K562 (cell line): ENCODE measurements around the gene EMC9. TPM values are rescaled to one million over a fixed set of nuclear protein-coding genes. Genes with fewer than 3 reads are reported as not detected.

ENCODE experiments used
- ASH1L ChIP-seq: fragments of 450-650 bp; IDR thresholded peaks from 2 replicates; pipeline ENCODE4 v1.6.1; 2018; ENCODE audit warnings: borderline replicate concordance, mild to moderate bottlenecking, low read depth; ENCODE audit not compliant: partially characterized antibody
- CC2D1A ChIP-seq: fragments of 450-650 bp; IDR thresholded peaks from 2 replicates; pipeline ENCODE4 v1.6.1; 2017; ENCODE audit warnings: mild to moderate bottlenecking
- E2F4 ChIP-seq: sonication (generic); formaldehyde crosslinking; IDR thresholded peaks from 2 replicates; pipeline ENCODE4 v1.8.0; 2022; ENCODE audit warnings: mild to moderate bottlenecking, low read depth, missing genetic modification reagents
- GABPA ChIP-seq: fragments of 200-800 bp; sonication (Bioruptor generic); conservative IDR thresholded peaks from 2 replicates; pipeline ENCODE4 v1.6.1; 2016; ENCODE audit warnings: low read depth, missing genetic modification characterization, missing compliant biosample characterization
- KDM1A ChIP-seq, 2 experiments: fragments of 450-650 bp; IDR thresholded peaks; 2 replicates each; pipeline ENCODE4 v1.6.1; 2016; ENCODE audit warnings: mild to moderate bottlenecking in 2 of 2
- KDM2B ChIP-seq: fragments of 250-450 bp; sonication (Bioruptor Pico); IDR thresholded peaks from 2 replicates; pipeline ENCODE4 v1.8.0; 2021; ENCODE audit warnings: mild to moderate bottlenecking, moderate library complexity
- KLF13 ChIP-seq: fragments of 450-650 bp; IDR thresholded peaks from 2 replicates; pipeline ENCODE4 v1.6.1; 2016; ENCODE audit warnings: missing genetic modification characterization, low read depth, mild to moderate bottlenecking, missing compliant biosample characterization, moderate library complexity, borderline replicate concordance
- MYBL2 ChIP-seq, 2 experiments: fragments of 450-650 bp in 1 of 2; sonication (generic) in 1 of 2; formaldehyde crosslinking in 1 of 2; IDR thresholded peaks; 2 replicates each; pipeline versions ENCODE4 v1.6.1 to v1.8.1; 2017 to 2022; ENCODE audit warnings: borderline replicate concordance in 1 of 2, inconsistent platforms in 1 of 2, low read depth in 1 of 2, mild to moderate bottlenecking in 1 of 2, missing genetic modification reagents in 1 of 2, moderate library complexity in 1 of 2
- PHB ChIP-seq: fragments of 250-450 bp; sonication (Bioruptor Pico); IDR thresholded peaks from 2 replicates; pipeline ENCODE4 v1.5.0; 2021
- POLR2AphosphoS2 ChIP-seq: IDR thresholded peaks from 2 replicates; pipeline ENCODE4 v1.6.1; 2012; ENCODE audit warnings: low read length, improper control_type of control experiment
- RAD51 ChIP-seq: fragments of 450-650 bp; IDR thresholded peaks from 2 replicates; pipeline ENCODE4 v1.7.1; 2016; ENCODE audit warnings: low read depth, mild to moderate bottlenecking, borderline replicate concordance
- SP1 ChIP-seq: sonication (generic); formaldehyde crosslinking; IDR thresholded peaks from 2 replicates; pipeline ENCODE4 v1.8.1; 2022; ENCODE audit warnings: mild to moderate bottlenecking, missing genetic modification reagents
- TBP ChIP-seq: optimal IDR thresholded peaks from 2 replicates; pipeline ENCODE3; 2011; ENCODE audit warnings: low read depth, low read length, improper control_type of control experiment
- ZSCAN29 ChIP-seq: fragments of 450-650 bp; IDR thresholded peaks from 2 replicates; pipeline ENCODE4 v1.6.1; 2017
- polyA plus RNA-seq, 8 experiments: library from polyadenylated mRNA; depleted of rRNA in 4 of 8; stranded (reverse) in 5 of 8; unstranded in 3 of 8; fragments of >200 nt; fragmentation: Nextera tagmentation in 2 of 8; fragmentation: Illumina TruSeq in 1 of 8; extraction: Ambion mirVana in 2 of 8; extraction: Trizol in 1 of 8; gene quantifications; 2 replicates each; pipeline versions ENCODE4 v1.2.1 to v1.2.3, GENCODE V29; 2011 to 2014; ENCODE audit warnings: inconsistent platforms in 1 of 8, missing spikeins in 1 of 8
- total RNA-seq, 7 experiments: library from RNA; depleted of rRNA in 6 of 7; stranded (reverse); fragments of >200 nt in 6 of 7; fragmentation: Illumina TruSeq in 2 of 7; extraction: Trizol in 2 of 7; gene quantifications; 2 replicates each; pipeline versions ENCODE4 v1.2.1 to v1.2.3, GENCODE V29; 2011 to 2021; ENCODE audit warnings: low replicate concordance in 1 of 7
- TF ChIP-seq, protein P1 (sequence below): sonication (generic); formaldehyde crosslinking; IDR thresholded peaks from 2 replicates; pipeline ENCODE4 v1.8.0; 2023; ENCODE audit warnings: mild to moderate bottlenecking, missing genetic modification reagents
- TF ChIP-seq, protein P2 (sequence below): IDR thresholded peaks from 2 replicates; pipeline ENCODE4 v1.6.1; 2011; ENCODE audit warnings: borderline replicate concordance, low read depth, mild to moderate bottlenecking, moderate library complexity, low read length; ENCODE audit not compliant: insufficient read depth, poor library complexity, severe bottlenecking
- TF ChIP-seq, protein P3 (sequence below), 2 experiments: fragments of 450-650 bp; IDR thresholded peaks; 2 replicates each; pipeline ENCODE4 v1.6.1; 2016

The EMC9 gene
- total and polyA plus RNA-seq, 9 of the 15 experiments (the other 6 are each of a cell fraction or from before 2014, with no cell fraction given): 3.1 to 13.2 (median 7.8) TPM

GRCh38 chr14:24141097-24141880, at the start of gene EMC9 (continued):
- TF ChIP-seq, protein P1, sequence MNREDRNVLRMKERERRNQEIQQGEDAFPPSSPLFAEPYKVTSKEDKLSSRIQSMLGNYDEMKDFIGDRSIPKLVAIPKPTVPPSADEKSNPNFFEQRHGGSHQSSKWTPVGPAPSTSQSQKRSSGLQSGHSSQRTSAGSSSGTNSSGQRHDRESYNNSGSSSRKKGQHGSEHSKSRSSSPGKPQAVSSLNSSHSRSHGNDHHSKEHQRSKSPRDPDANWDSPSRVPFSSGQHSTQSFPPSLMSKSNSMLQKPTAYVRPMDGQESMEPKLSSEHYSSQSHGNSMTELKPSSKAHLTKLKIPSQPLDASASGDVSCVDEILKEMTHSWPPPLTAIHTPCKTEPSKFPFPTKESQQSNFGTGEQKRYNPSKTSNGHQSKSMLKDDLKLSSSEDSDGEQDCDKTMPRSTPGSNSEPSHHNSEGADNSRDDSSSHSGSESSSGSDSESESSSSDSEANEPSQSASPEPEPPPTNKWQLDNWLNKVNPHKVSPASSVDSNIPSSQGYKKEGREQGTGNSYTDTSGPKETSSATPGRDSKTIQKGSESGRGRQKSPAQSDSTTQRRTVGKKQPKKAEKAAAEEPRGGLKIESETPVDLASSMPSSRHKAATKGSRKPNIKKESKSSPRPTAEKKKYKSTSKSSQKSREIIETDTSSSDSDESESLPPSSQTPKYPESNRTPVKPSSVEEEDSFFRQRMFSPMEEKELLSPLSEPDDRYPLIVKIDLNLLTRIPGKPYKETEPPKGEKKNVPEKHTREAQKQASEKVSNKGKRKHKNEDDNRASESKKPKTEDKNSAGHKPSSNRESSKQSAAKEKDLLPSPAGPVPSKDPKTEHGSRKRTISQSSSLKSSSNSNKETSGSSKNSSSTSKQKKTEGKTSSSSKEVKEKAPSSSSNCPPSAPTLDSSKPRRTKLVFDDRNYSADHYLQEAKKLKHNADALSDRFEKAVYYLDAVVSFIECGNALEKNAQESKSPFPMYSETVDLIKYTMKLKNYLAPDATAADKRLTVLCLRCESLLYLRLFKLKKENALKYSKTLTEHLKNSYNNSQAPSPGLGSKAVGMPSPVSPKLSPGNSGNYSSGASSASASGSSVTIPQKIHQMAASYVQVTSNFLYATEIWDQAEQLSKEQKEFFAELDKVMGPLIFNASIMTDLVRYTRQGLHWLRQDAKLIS (CRISPR knock-in tag): no peak
- TF ChIP-seq GABPA (peak; percentile 71), KDM2B (CRISPR knock-in tag) (no peak), RAD51 (peak; percentile 47; the same call in 1 of the 2 replicates), ZSCAN29 (peak; percentile 54; the same call in 1 of the 2 replicates), CC2D1A (peak; percentile 100), PHB (no peak), TBP (peak; percentile 81), MYBL2 (IDR thresholded peaks at IDR 0.05; ENCODE audit: low read depth) (peak; percentile 91), MYBL2 (CRISPR knock-in tag; IDR thresholded peaks at IDR 0.05; ENCODE audit: borderline replicate concordance) (no peak), KDM1A (IDR thresholded peaks at IDR 0.05) (peak; percentile 34 to 73; a peak in 2 of 4 replicates), KLF13 (tag) (no peak), POLR2AphosphoS2 (no peak), ASH1L (peak; percentile 83), SP1 (CRISPR knock-in tag) (peak; percentile 81), E2F4 (CRISPR knock-in tag) (no peak)
- TF ChIP-seq, protein P2, sequence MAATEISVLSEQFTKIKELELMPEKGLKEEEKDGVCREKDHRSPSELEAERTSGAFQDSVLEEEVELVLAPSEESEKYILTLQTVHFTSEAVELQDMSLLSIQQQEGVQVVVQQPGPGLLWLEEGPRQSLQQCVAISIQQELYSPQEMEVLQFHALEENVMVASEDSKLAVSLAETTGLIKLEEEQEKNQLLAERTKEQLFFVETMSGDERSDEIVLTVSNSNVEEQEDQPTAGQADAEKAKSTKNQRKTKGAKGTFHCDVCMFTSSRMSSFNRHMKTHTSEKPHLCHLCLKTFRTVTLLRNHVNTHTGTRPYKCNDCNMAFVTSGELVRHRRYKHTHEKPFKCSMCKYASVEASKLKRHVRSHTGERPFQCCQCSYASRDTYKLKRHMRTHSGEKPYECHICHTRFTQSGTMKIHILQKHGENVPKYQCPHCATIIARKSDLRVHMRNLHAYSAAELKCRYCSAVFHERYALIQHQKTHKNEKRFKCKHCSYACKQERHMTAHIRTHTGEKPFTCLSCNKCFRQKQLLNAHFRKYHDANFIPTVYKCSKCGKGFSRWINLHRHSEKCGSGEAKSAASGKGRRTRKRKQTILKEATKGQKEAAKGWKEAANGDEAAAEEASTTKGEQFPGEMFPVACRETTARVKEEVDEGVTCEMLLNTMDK: peak; percentile 52
- TF ChIP-seq, protein P3, sequence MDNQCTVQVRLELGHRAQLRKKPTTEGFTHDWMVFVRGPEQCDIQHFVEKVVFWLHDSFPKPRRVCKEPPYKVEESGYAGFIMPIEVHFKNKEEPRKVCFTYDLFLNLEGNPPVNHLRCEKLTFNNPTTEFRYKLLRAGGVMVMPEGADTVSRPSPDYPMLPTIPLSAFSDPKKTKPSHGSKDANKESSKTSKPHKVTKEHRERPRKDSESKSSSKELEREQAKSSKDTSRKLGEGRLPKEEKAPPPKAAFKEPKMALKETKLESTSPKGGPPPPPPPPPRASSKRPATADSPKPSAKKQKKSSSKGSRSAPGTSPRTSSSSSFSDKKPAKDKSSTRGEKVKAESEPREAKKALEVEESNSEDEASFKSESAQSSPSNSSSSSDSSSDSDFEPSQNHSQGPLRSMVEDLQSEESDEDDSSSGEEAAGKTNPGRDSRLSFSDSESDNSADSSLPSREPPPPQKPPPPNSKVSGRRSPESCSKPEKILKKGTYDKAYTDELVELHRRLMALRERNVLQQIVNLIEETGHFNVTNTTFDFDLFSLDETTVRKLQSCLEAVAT (IDR thresholded peaks at IDR 0.05): peak in 1 of 2 experiments; percentile 98; a peak in 2 of 4 replicates
